Suprapubic skin (tissue), 4 donors: ENCODE measurements around the gene FAU. TPM values are rescaled to one million over a fixed set of nuclear protein-coding genes. Genes with fewer than 3 reads are reported as not detected.

ENCODE experiments used
- DNase-seq, 2 donors: peaks; one replicate each; pipeline ENCODE4 v3.0.0-alpha.2; 2019; ENCODE audit warnings: low spot score in 2 of 2
- H3K27ac ChIP-seq: fragments of 200-600 bp; sonication (generic); one replicate; pipeline ENCODE4 v1.5.1; 2019
- H3K27me3 ChIP-seq: fragments of 200-600 bp; sonication (generic); one replicate; pipeline ENCODE4 v1.5.1; 2019
- H3K36me3 ChIP-seq: fragments of 200-600 bp; sonication (generic); one replicate; pipeline ENCODE4 v1.5.1; 2019
- H3K4me1 ChIP-seq: fragments of 200-600 bp; sonication (generic); one replicate; pipeline ENCODE4 v1.5.1; 2019
- H3K4me3 ChIP-seq: fragments of 200-600 bp; sonication (generic); one replicate; pipeline ENCODE4 v1.5.1; 2019; ENCODE audit warnings: mild to moderate bottlenecking
- H3K9me3 ChIP-seq: fragments of 200-600 bp; sonication (generic); one replicate; pipeline ENCODE4 v1.5.1; 2019
- EP300 ChIP-seq: sonication (generic); formaldehyde crosslinking; IDR thresholded peaks from one replicate; pipeline ENCODE4 v1.6.1; 2017; ENCODE audit warnings: antibody characterized with exemption
- POLR2A ChIP-seq, 2 donors: fragments of 450-650 bp; IDR thresholded peaks; one replicate each; pipeline ENCODE4 v1.6.1; 2017; ENCODE audit warnings: antibody characterized with exemption in 2 of 2, mild to moderate bottlenecking in 2 of 2, moderate library complexity in 2 of 2
- POLR2AphosphoS5 ChIP-seq, 3 donors: sonication (generic); formaldehyde crosslinking; IDR thresholded peaks; one replicate each; pipeline ENCODE4 v1.6.1; 2017; ENCODE audit warnings: antibody characterized with exemption in 3 of 3
- WGBS: methylation state at CpG from one replicate; pipeline ENCODE4 v1.1.5; 2018; 5-methylcytosine and 5-hydroxymethylcytosine counted together
- total RNA-seq, 4 donors: library from RNA; depleted of rRNA; stranded (reverse); fragments of >200 nt; gene quantifications; one replicate each; pipeline ENCODE4 v1.1.0, GENCODE V29; 2016
- TF ChIP-seq, protein P1 (sequence below), 2 donors: fragments of 200-600 bp in 1 of 2; fragments of 450-650 bp in 1 of 2; sonication (generic) in 1 of 2; IDR thresholded peaks; one replicate each; pipeline ENCODE4 v1.5.1; 2016 to 2019; ENCODE audit warnings: antibody characterized with exemption in 2 of 2, mild to moderate bottlenecking in 1 of 2, moderate library complexity in 1 of 2

Gene FAU
- total RNA-seq, 4 donors from 2014 or later: 584 to 609 (median 602) TPM

DNA sequence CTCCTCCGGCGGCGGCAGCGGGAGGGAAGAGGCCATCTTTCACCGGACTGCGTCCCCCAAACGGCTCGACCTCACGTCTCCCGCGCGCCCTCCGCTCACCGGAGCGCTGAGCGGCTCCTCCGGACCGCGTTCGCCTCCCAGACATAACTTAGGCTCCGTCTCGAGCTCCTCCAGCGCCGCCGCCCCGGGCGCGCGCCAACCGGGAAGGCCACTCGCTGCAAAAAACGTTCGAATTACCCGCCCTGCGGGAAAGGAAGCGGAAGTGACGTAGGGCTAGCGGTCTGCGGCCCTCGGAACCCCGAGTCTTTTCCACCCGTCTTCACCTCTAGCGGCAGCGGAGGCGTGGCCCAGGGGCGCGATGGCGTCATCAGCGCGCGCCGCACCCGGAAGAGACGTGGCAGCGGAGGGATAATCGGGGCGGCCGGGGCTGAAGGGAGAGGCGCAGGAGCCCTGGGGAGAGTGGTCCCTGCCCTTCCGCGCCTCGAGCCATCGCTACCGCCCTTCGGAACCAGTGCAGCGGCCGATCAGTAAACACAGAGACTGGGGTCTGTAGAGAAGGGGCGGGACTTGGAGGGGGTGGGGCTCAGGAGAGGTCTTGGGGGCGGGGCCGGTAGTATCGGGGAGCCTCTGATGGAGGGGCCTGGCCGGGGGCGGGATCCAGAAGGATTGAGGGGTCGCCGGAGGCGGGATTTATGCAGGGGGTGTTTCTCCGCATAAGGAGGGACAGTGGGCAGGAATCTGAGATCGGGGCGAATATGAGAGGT lies 37.9 kb downstream of the FAU start, which contains the start of the genes CDCA5 and ZFPL1:
Gene CDCA5 (minus strand): TSS at position 207 of the 764 bp plus-strand sequence. CDS start 62 bp downstream, at position 145.
Gene ZFPL1 (plus strand): TSS at position 389 of the 764 bp plus-strand sequence. CDS start 477 bp downstream, outside the sequence.
- Histone ChIP-seq H3K36me3 (peaks cover 30% of the 10 kb centered on the region), H3K27me3 (no peaks in the 10 kb centered on the region), H3K4me3 (peak within 1 kb of the TSS; percentile 64), H3K4me1 (peaks cover 16% of the 10 kb centered on the region), H3K27ac (peak within 1 kb of the TSS; percentile 92), H3K9me3 (no peaks in the 10 kb centered on the region)
- TF ChIP-seq, protein P1, sequence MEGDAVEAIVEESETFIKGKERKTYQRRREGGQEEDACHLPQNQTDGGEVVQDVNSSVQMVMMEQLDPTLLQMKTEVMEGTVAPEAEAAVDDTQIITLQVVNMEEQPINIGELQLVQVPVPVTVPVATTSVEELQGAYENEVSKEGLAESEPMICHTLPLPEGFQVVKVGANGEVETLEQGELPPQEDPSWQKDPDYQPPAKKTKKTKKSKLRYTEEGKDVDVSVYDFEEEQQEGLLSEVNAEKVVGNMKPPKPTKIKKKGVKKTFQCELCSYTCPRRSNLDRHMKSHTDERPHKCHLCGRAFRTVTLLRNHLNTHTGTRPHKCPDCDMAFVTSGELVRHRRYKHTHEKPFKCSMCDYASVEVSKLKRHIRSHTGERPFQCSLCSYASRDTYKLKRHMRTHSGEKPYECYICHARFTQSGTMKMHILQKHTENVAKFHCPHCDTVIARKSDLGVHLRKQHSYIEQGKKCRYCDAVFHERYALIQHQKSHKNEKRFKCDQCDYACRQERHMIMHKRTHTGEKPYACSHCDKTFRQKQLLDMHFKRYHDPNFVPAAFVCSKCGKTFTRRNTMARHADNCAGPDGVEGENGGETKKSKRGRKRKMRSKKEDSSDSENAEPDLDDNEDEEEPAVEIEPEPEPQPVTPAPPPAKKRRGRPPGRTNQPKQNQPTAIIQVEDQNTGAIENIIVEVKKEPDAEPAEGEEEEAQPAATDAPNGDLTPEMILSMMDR (IDR thresholded peaks at IDR 0.05): no peak
- TF ChIP-seq POLR2A (IDR thresholded peaks at IDR 0.05): peak in 1 of 2 donors; percentile 66
- peak; percentile 83 to 99 (median 97) for TF ChIP-seq POLR2AphosphoS5 (IDR thresholded peaks at IDR 0.05)
- DNase-seq: peak; percentile 96 to 97
- under 1% methylated on average over 51 of the region's 79 CpGs for WGBS

DNA sequence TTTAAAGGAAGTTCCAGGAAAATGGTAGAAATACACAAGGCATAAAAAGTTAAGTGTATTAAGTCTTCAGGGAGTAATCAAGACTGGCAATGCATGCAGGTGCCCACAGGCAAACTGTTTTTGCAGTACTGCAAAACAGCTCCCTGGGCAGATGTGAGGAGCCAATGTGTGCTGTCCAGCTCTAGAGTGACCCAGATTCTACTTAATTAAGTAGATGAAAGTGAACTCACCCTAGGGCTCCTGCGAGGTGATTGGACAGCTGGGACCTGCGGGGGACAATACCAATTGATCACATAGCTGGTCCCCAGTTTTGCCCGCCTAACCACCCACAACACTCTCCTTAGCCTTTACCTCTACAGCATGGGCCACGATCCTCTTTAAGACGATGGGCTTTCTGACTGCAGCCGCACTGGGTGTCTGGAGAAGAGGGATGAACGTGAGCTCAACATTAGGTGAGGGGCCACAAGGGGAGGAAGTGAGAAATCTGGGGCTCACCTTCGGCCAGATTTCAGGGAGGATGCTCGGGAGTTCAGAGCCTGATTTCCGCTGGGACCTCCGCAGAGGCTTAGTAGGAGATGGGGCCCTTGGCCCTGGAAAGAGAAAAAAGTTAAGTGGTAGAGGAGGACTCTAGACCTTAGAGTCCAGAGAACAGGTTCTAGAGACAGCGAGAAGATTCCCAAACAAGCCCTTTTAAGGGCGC lies 38.6 kb downstream of the FAU start:
- TF ChIP-seq, protein P1 (IDR thresholded peaks at IDR 0.05): no peak
- no peak for TF ChIP-seq POLR2AphosphoS5 (IDR thresholded peaks at IDR 0.05)
- TF ChIP-seq POLR2A (IDR thresholded peaks at IDR 0.05): no peak
- no peak for TF ChIP-seq EP300
- H3K9me3 ChIP-seq: no peaks in the 10 kb centered on the region
- H3K27ac ChIP-seq: no peak overlapping the region
- 3% methylated on average over 10 of the region's 13 CpGs for WGBS
- peaks cover 16% of the 10 kb centered on the region for H3K4me1 ChIP-seq
- peaks cover 23% of the 10 kb centered on the region for H3K36me3 ChIP-seq
- no peaks in the 10 kb centered on the region for H3K27me3 ChIP-seq
- peak overlapping the region; percentile 64 for H3K4me3 ChIP-seq
- no peak for DNase-seq

DNA sequence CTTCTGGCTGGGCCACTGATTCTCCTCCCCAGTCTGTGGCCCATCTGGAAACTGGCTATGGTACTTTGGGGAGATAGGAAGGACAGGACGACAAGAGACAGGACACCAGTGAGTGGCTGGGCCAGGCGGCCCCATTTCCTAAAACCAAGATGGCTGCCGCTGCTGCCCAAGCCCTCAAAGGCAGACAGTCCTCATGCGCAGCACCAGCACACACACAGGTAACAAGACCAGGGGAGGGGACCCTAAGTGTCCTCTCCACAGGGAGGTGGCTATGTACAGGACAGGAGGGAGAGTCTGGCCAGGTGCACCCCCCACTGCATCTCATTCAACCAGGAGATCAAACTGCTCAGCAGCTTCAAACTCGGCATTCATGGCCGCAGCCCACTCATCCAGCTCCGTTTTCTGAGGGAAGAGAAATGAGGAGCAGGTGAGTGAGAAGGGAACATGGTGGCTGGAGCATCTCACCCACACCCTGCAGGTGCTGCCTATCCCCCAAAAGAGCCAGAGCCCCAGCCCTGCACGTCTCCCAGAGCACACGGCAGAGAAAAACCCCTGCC lies 43.1 kb downstream of the FAU start:
- no peak overlapping the region for H3K4me3 ChIP-seq
- no peak for DNase-seq
- 88% methylated on average over 9 of the region's 9 CpGs for WGBS
- no peak overlapping the region for H3K27ac ChIP-seq
- H3K4me1 ChIP-seq: peaks cover 5% of the 10 kb centered on the region
- no peaks in the 10 kb centered on the region for H3K27me3 ChIP-seq
- TF ChIP-seq POLR2AphosphoS5 (IDR thresholded peaks at IDR 0.05) (no peak), EP300 (no peak), POLR2A (IDR thresholded peaks at IDR 0.05) (no peak)
- no peaks in the 10 kb centered on the region for H3K36me3 ChIP-seq
- no peaks in the 10 kb centered on the region for H3K9me3 ChIP-seq

DNA sequence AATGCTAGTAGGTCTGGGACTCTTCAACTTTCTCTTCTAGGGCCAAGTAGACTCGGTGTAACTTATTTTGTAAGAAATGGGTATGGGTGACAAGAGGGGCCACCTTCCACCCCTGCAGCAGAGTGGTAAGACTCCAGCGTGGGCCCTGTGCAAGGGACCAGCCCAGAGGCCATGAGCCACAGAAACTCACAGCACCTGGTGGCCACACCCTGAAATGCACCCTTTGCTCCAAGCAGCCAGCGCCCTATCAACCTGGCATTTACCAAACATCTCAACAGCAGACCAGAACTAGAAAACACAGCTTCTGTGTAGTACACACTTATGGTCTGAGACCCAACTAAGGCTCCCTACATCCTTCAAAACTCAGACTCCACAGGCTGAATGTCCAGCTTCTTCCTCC lies 43.8 kb downstream of the FAU start:
- TF ChIP-seq EP300: no peak
- TF ChIP-seq POLR2AphosphoS5 (IDR thresholded peaks at IDR 0.05): no peak
- TF ChIP-seq, protein P1 (IDR thresholded peaks at IDR 0.05): peak; percentile 38 to 72
- TF ChIP-seq POLR2A (IDR thresholded peaks at IDR 0.05): no peak
- H3K27me3 ChIP-seq: no peaks in the 10 kb centered on the region
- DNase-seq: no peak
- H3K27ac ChIP-seq: no peak overlapping the region
- H3K36me3 ChIP-seq: no peaks in the 10 kb centered on the region
- WGBS: 50% methylated on average over 3 of the region's 3 CpGs
- H3K9me3 ChIP-seq: no peaks in the 10 kb centered on the region
- no peak overlapping the region for H3K4me3 ChIP-seq
- peaks cover under 1% of the 10 kb centered on the region for H3K4me1 ChIP-seq

DNA sequence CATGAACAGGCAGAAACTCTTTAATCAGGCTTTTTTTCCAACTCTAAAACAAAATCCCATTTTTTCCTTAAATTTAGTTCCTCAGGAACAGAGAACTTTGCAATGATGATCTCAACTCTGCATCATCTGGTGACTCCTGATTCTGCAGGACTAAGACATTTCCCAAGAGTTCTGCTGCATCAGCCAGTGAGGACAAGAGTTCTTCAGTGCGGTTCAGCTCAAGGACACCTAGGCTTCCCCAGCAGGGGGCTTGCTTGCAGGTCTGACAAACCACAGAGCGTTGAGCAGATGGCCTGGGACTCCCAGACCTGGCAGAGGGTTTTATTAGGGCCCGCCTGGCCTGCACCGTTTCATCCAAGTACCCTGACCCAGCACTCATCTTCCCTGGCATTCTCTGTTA lies 44.5 kb downstream of the FAU start:
- H3K27ac ChIP-seq: no peak overlapping the region
- 81% methylated on average over 4 of the region's 4 CpGs for WGBS
- no peaks in the 10 kb centered on the region for H3K36me3 ChIP-seq
- no peaks in the 10 kb centered on the region for H3K9me3 ChIP-seq
- no peaks in the 10 kb centered on the region for H3K4me1 ChIP-seq
- TF ChIP-seq EP300: no peak
- TF ChIP-seq POLR2A (IDR thresholded peaks at IDR 0.05): no peak
- no peak for TF ChIP-seq POLR2AphosphoS5 (IDR thresholded peaks at IDR 0.05)
- TF ChIP-seq, protein P1 (IDR thresholded peaks at IDR 0.05): no peak
- no peak overlapping the region for H3K4me3 ChIP-seq
- H3K27me3 ChIP-seq: no peaks in the 10 kb centered on the region
- DNase-seq: no peak
